ENCODE data around the gene GPR52.
A peak's percentile ranks its signal among the peaks of the same experiment; 100 is the strongest.

Gene GPR52

GRCh38 chr1:174428033-174428432, 19.7 kb upstream of the GPR52 start:
- no peak for TF ChIP-seq CTCF (conservative IDR thresholded peaks at IDR 0.05; ENCODE audit: low read length)
- no peak for DNase-seq (ENCODE audit: low read depth)
- no peak overlapping the region for H3K4me3 ChIP-seq (ENCODE audit: low read length)

- H3K4me3 ChIP-seq (ENCODE audit: low read length) = no peak overlapping the region
- DNase-seq (ENCODE audit: low read depth) = no peak
- no peak for TF ChIP-seq CTCF (conservative IDR thresholded peaks at IDR 0.05; ENCODE audit: low read length)
Measured at GRCh38 chr1:174428739-174429138, 19.0 kb upstream of the GPR52 start.

GRCh38 chr1:174433451-174433850, 14.3 kb upstream of the GPR52 start:
- TF ChIP-seq CTCF (conservative IDR thresholded peaks at IDR 0.05; ENCODE audit: low read length) = no peak
- H3K4me3 ChIP-seq (ENCODE audit: low read length) = no peak overlapping the region
- peak; percentile 70 for DNase-seq (ENCODE audit: low read depth)

- DNase-seq (ENCODE audit: low read depth) = no peak
- no peak overlapping the region for H3K4me3 ChIP-seq (ENCODE audit: low read length)
- TF ChIP-seq CTCF (conservative IDR thresholded peaks at IDR 0.05; ENCODE audit: low read length) = no peak
Measured at GRCh38 chr1:174445351-174445750, 2.4 kb upstream of the GPR52 start.

- DNase-seq (ENCODE audit: low read depth) = no peak
- no peak overlapping the region for H3K4me3 ChIP-seq (ENCODE audit: low read length)
- no peak for TF ChIP-seq CTCF (conservative IDR thresholded peaks at IDR 0.05; ENCODE audit: low read length)
Measured at GRCh38 chr1:174445817-174446216, 1.9 kb upstream of the GPR52 start.

GRCh38 chr1:174448531-174448883, 743 bp downstream of the GPR52 start:
- TF ChIP-seq CTCF (conservative IDR thresholded peaks at IDR 0.05; ENCODE audit: low read length) = no peak
- no peak overlapping the region for H3K4me3 ChIP-seq (ENCODE audit: low read length)
- no peak for DNase-seq (ENCODE audit: low read depth)

- DNase-seq (ENCODE audit: low read depth) = peak; percentile 4
- TF ChIP-seq CTCF (conservative IDR thresholded peaks at IDR 0.05; ENCODE audit: low read length) = no peak
- no peak overlapping the region for H3K4me3 ChIP-seq (ENCODE audit: low read length)
Measured at GRCh38 chr1:174448974-174449373, 1.2 kb downstream of the GPR52 start.

Measured in AG10803 (cell line).